ENCODE data around the gene DFFB.

DFFB gene

DNA sequence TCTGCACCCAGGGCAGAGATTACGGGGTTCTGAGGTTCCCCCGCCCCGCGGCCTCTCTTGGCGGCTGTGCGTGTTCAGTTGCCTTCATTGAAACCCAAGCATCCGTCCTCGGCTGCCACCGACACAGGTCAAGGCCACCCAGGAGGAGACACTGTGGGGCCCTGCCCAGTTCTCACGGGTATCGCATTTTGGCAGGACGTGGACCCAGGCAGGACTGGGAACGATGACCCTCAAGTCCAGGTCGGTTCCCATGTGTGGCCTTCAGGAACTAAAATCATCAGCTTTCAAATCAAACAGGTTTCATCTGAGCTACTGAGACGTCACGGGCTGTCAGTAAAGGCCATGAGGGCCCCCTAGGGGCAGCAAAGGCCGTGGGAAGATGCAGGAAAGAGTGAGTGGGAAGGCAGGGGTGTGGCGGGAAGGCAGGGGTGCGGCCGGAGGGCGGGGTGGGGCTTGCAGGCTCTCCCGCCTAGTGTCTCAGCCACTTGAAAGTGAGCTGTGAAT, 49.8 kb downstream of the DFFB start:
- Histone ChIP-seq H3K9ac (ENCODE audit: low read depth, low read length) (no peak overlapping the region), H3K4me3 (ENCODE audit: low read length) (no peak overlapping the region), H3K36me3 (ENCODE audit: insufficient read depth, low read length) (no peaks in the 10 kb centered on the region), H3K4me2 (ENCODE audit: low read length) (no peak overlapping the region), H3K4me1 (ENCODE audit: control insufficient read depth, insufficient read depth, low read length) (peaks cover 14% of the 10 kb centered on the region), H3K27me3 (ENCODE audit: control insufficient read depth, insufficient read depth, low read length) (no peaks in the 10 kb centered on the region), H3K9me3 (replicated peaks; ENCODE audit: low read length) (no peaks in the 10 kb centered on the region)

DNA sequence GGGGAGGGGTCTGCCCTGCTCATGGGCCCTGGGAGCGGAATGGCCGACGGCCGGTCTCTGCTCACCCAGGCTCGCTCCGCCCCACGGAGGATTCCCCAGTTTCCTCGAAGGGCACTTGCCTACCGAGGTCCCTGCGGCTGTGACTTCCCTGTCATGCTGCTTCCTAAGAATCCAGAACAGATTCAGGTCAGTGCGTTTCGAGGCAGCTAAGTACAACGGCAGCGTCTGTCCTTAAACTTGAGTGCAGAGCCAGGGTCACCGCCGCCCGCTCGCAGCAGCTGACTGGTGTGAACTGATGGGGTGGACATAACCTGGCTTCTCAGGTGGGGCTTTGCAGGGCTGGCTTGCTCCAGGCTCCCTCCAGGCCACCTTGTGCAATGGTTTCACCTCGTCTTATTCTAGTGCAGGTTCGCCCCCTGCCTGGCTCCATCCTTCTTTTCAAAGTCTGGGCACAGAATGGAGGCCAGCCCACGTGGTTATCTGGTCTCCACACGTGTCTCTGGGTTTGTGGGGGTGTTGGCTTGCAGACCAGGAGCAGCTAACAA, 50.4 kb downstream of the DFFB start:
- H3K4me2 ChIP-seq (ENCODE audit: low read length), result no peak overlapping the region
- H3K36me3 ChIP-seq (ENCODE audit: insufficient read depth, low read length), result no peaks in the 10 kb centered on the region
- no peaks in the 10 kb centered on the region for H3K27me3 ChIP-seq (ENCODE audit: control insufficient read depth, insufficient read depth, low read length)
- H3K4me3 ChIP-seq (ENCODE audit: low read length), result no peak overlapping the region
- H3K9me3 ChIP-seq (replicated peaks; ENCODE audit: low read length), result no peaks in the 10 kb centered on the region
- peaks cover 11% of the 10 kb centered on the region for H3K4me1 ChIP-seq (ENCODE audit: control insufficient read depth, insufficient read depth, low read length)
- no peak overlapping the region for H3K9ac ChIP-seq (ENCODE audit: low read depth, low read length)

DNA sequence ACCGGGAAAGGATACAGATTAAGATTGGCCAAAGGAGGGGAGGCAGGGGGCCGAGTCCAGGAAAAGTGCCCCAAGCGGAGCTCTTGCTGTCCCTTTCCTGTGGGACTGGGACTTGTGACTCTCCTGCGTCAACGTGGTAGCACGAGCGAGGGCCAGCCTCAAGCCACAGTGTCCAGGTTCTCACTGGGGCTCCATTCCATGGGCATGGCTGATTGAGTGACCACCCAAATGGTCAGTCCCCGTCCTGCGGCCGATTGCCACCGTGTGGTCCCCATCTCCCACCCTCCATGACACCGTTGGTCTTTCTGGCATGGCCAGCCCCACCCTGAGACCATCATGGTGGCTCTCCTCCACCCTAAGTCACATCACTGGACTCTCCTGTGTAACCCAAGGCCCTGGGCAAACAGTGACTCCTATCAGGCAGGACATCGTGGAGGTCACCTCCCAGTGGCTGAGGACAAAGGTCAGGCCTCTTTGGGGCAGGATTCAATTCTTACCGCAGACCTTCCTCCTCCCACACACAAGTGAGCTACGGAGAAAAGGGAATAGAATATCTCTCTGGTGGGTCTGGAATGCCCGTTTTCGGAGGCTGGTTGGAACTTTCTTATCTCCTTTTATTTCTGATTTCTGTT, 51.7 kb downstream of the DFFB start:
- H3K4me2 ChIP-seq (ENCODE audit: low read length), result no peak overlapping the region
- no peak overlapping the region for H3K9ac ChIP-seq (ENCODE audit: low read depth, low read length)
- no peak overlapping the region for H3K4me3 ChIP-seq (ENCODE audit: low read length)
- H3K36me3 ChIP-seq (ENCODE audit: insufficient read depth, low read length), result no peaks in the 10 kb centered on the region
- no peaks in the 10 kb centered on the region for H3K4me1 ChIP-seq (ENCODE audit: control insufficient read depth, insufficient read depth, low read length)
- no peaks in the 10 kb centered on the region for H3K9me3 ChIP-seq (replicated peaks; ENCODE audit: low read length)
- no peaks in the 10 kb centered on the region for H3K27me3 ChIP-seq (ENCODE audit: control insufficient read depth, insufficient read depth, low read length)

DNA sequence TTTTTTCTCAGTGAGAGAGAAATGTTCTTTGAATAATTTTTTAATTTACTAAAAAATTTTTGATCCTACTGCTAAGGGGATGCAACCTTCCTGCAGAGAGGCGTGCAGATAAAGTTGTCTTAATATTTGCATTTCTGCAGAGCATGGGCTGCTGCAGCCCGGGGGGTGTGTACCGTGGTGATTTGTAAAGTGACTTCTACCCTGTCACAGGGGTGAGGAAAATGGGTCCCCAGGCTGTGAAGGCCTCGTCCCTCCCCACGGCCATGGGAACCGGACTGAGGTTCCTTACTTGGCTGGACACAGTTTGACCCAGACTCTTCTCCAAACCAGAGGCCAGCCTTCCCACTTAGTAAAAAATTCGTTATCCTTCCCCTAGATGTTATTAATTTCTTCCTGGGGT, 52.3 kb downstream of the DFFB start:
- Histone ChIP-seq H3K9me3 (replicated peaks; ENCODE audit: low read length) (no peaks in the 10 kb centered on the region), H3K4me2 (ENCODE audit: low read length) (no peak overlapping the region), H3K4me3 (ENCODE audit: low read length) (no peak overlapping the region), H3K27me3 (ENCODE audit: control insufficient read depth, insufficient read depth, low read length) (no peaks in the 10 kb centered on the region), H3K9ac (ENCODE audit: low read depth, low read length) (no peak overlapping the region), H3K36me3 (ENCODE audit: insufficient read depth, low read length) (no peaks in the 10 kb centered on the region), H3K4me1 (ENCODE audit: control insufficient read depth, insufficient read depth, low read length) (no peaks in the 10 kb centered on the region)

DNA sequence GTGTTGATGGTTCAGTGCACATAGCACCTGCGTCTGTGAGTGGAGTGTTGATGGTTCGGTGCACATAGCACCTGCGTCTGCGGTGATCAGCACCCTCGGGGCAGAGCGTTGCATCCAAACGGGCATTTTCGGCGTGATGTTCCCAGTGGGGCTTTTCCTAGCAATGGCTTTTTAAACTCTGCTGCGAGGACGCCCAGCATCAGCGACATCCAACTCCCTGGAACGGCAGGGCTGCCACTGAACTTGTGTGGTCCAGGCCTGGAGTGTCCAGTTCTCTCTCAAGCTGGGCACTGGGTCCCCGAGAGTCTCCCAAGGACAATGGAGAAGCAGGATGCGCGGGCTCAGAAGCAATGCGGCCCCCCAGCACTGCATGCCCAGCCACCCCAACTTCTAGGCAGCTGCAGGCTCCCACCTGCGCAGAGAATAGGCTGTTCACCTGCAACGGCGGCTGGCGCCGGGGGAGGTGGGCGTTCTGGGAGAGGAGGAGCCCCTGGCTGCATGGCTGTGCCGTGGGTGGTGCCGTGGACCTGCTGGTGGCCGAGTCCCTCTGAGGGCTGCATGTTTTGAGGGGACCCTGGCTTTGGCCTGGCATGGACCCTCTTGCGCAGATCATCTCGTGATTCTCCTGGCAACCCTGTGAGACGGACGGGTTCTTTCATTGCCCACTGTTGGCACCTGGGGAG, 52.9 kb downstream of the DFFB start:
- Histone ChIP-seq H3K4me2 (ENCODE audit: low read length) (no peak overlapping the region), H3K27me3 (ENCODE audit: control insufficient read depth, insufficient read depth, low read length) (no peaks in the 10 kb centered on the region), H3K4me1 (ENCODE audit: control insufficient read depth, insufficient read depth, low read length) (no peaks in the 10 kb centered on the region), H3K4me3 (ENCODE audit: low read length) (no peak overlapping the region), H3K9me3 (replicated peaks; ENCODE audit: low read length) (no peaks in the 10 kb centered on the region), H3K36me3 (ENCODE audit: insufficient read depth, low read length) (no peaks in the 10 kb centered on the region), H3K9ac (ENCODE audit: low read depth, low read length) (no peak overlapping the region)

DNA sequence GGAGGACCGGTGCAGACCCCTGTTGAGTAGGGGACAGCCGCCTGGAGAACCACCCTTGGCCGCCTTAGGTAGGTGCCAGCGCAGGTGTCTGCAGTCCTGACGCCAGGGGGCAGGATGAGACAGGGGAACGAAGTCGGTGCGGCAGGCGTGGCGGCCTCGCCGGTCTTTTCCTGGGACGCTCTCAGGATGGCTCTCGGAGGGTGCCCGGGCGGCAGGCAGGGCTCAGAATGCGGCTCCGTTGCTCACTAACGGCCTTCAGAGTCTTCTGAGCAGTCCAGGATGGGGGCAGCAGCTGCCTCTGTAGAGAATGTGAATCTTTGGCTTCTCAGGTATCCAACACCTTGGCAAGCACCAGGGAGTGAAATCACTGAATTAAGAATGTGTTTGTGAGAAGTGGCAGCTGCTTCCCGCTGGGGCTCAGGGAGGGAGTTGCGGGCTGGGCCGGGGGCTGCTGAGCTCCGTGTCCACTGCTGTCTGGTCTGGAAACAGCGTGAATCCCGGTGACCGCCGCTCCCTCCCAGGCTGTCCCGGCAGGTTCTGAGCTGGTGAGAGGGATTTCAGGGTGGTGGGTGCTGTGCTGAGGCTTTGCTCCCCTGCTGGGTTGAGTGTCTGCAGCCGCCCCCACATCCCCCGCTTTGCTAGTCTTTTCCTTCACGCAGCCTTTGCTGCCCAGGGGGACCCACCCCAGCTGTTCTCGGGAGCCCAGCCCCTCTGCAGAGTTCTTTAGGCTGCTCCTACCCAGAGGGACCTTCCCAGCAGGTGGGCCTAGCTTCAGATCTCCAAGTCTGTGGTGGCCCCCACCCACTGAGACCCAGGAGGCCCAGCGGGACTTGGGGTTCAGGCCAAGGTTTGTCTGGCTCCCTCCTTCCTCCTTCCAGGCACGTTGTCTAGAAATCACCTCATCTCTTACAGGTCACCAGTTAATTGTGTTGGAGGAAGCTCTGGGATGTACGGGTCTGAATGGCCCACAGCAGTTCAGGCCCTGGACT, 53.9 kb downstream of the DFFB start:
- Histone ChIP-seq H3K4me2 (ENCODE audit: low read length) (peak overlapping the region; percentile 40), H3K9me3 (replicated peaks; ENCODE audit: low read length) (no peaks in the 10 kb centered on the region), H3K27me3 (ENCODE audit: control insufficient read depth, insufficient read depth, low read length) (no peaks in the 10 kb centered on the region), H3K9ac (ENCODE audit: low read depth, low read length) (no peak overlapping the region), H3K4me1 (ENCODE audit: control insufficient read depth, insufficient read depth, low read length) (no peaks in the 10 kb centered on the region), H3K36me3 (ENCODE audit: insufficient read depth, low read length) (no peaks in the 10 kb centered on the region), H3K4me3 (ENCODE audit: low read length) (no peak overlapping the region)

DNA sequence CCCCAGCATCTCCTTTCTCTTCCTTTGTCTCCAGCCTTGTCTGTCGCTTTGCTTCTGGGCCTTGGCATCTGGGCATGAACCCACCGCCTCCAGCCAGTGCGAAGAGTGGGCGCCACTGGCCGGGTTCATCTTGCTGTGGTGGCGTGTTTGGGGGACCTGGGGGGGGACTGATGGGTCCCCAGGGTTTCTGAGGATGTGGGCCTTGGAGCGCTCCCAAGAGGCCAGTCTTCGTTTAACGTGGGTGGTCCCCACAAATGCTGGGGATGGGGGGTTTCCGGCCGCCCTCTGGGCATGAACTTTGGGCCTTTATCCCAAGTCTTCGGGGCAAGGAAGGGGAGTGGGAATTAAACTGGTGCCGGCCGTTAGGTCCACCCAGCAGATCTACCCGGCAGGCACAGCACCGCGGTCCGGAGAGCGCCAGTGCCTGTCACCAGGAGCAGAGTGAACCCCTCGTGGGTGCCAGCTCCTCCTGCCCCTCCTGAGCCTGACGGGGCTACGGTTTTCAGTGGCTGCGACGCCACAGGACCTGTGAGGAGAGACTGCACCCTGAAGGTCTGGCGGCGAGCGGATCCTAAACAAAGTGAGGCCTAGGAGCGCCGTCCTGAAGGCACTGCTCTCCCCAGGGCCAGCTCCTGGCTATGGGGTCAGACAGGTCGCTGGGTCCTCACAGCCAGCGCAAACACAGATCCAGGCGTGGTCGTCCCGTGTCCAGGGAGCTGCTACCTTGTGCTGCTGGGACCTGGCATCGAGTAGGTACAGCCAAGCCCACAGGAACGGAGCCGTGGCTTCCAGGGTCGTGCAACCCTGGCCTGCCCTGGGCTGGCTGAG, 54.9 kb downstream of the DFFB start:
- Histone ChIP-seq H3K36me3 (ENCODE audit: insufficient read depth, low read length) (no peaks in the 10 kb centered on the region), H3K4me1 (ENCODE audit: control insufficient read depth, insufficient read depth, low read length) (no peaks in the 10 kb centered on the region), H3K4me2 (ENCODE audit: low read length) (no peak overlapping the region), H3K9me3 (replicated peaks; ENCODE audit: low read length) (no peaks in the 10 kb centered on the region), H3K9ac (ENCODE audit: low read depth, low read length) (no peak overlapping the region), H3K4me3 (ENCODE audit: low read length) (no peak overlapping the region), H3K27me3 (ENCODE audit: control insufficient read depth, insufficient read depth, low read length) (no peaks in the 10 kb centered on the region)

DNA sequence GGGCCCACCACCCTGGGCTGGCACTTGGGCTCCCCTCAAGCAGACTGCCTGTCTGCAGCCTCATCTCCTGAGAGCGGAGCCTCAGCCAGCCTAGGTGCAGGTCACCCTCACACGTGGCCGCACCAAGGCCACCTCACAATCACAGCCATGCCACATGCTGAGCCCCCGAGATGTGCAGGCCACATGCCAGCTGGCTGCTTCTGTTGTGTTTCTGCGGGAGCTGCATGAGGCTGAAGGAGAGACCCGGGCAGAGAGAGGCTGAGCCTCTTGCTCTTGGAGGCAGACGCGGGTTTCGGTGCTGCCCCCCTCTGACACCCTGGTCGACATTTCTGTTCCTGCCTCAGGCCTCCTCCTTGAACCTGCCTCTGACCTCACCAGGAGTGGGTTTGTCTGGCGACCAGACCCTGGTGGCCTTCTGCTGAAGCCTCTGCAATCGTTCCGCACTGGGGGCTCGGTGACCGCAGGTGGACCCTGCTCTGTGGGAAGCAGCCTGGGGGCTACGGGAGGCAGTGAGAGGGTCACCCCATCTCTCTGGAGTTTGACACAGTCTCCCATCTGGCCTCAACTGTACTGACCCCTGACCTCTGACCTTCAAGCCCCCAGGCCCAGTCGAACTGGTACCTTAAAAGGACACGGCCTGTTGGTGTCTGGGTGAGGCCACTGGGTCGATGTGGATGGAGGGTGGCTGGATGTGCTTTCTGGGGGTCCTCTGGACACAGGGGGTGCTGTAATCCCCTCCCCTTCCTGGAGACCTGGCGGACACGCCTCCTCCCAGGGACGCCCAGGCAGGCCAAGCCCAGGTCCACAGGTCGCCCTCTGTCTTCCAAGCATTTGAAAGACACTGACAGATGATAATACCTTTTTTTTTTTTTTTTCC, 55.8 kb downstream of the DFFB start:
- Histone ChIP-seq H3K9me3 (replicated peaks; ENCODE audit: low read length) (no peaks in the 10 kb centered on the region), H3K4me3 (ENCODE audit: low read length) (no peak overlapping the region), H3K36me3 (ENCODE audit: insufficient read depth, low read length) (no peaks in the 10 kb centered on the region), H3K4me2 (ENCODE audit: low read length) (no peak overlapping the region), H3K27me3 (ENCODE audit: control insufficient read depth, insufficient read depth, low read length) (no peaks in the 10 kb centered on the region), H3K9ac (ENCODE audit: low read depth, low read length) (no peak overlapping the region), H3K4me1 (ENCODE audit: control insufficient read depth, insufficient read depth, low read length) (no peaks in the 10 kb centered on the region)

DNA sequence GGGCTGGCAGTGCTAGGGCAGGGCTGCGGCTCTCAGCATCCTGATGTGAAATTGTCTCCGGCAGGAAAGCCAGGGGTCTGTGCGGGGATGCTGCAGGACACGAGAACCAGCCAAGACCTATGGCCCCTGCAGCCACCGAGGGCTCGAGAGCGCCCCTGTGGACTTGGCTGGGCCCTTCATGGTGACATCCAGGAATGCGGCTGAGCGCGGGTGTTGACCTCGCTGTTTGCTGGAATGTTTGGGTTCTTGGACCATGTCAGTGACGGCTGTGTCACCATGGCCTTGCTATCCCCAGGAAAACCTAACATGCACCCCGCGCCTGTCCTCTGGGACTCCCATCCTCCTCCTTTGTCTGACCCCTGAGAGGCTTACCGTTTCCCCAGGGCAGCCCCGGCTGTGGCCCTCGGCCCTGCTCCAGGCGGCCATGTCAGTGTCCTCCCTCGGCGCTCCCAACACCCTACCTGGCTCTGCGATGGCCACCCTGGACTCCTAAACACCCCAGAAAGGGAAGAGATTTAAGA, 57.1 kb downstream of the DFFB start:
- Histone ChIP-seq H3K9me3 (replicated peaks; ENCODE audit: low read length) (no peaks in the 10 kb centered on the region), H3K9ac (ENCODE audit: low read depth, low read length) (no peak overlapping the region), H3K27me3 (ENCODE audit: control insufficient read depth, insufficient read depth, low read length) (no peaks in the 10 kb centered on the region), H3K36me3 (ENCODE audit: insufficient read depth, low read length) (no peaks in the 10 kb centered on the region), H3K4me2 (ENCODE audit: low read length) (no peak overlapping the region), H3K4me1 (ENCODE audit: control insufficient read depth, insufficient read depth, low read length) (no peaks in the 10 kb centered on the region), H3K4me3 (ENCODE audit: low read length) (no peak overlapping the region)

DNA sequence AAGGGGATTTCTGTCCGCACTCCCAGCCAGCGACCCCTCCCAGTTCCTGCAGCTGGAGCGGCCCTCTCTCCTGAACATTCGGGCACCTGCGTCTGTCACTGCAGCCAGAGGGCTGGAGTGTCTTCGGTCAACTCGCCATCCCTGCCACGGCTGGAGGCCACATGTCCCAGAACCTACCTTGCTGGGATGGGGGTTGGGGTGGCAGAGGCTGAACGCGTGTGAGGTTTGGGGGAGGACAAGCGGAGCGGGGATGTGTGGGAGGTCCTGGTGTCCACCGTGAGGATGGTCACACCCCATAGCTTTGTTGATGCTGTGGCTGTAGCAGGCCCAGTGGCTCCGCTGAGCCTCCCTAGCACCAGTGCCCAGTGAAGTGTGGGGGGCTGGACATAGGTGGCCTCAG, 57.6 kb downstream of the DFFB start:
- Histone ChIP-seq H3K4me2 (ENCODE audit: low read length) (no peak overlapping the region), H3K27me3 (ENCODE audit: control insufficient read depth, insufficient read depth, low read length) (no peaks in the 10 kb centered on the region), H3K9me3 (replicated peaks; ENCODE audit: low read length) (no peaks in the 10 kb centered on the region), H3K36me3 (ENCODE audit: insufficient read depth, low read length) (no peaks in the 10 kb centered on the region), H3K9ac (ENCODE audit: low read depth, low read length) (no peak overlapping the region), H3K4me3 (ENCODE audit: low read length) (no peak overlapping the region), H3K4me1 (ENCODE audit: control insufficient read depth, insufficient read depth, low read length) (no peaks in the 10 kb centered on the region)

Data from skeletal muscle satellite cell (primary cell).